ENCODE measurements around the gene ZCCHC13.
A peak's percentile ranks its signal among the peaks of the same experiment; 100 is the strongest.
"Not testable (repeated sequence)": the region's sequence is repeated elsewhere in the genome, so short reads cannot be mapped to it uniquely, and the experiment has no call there.

Gene ZCCHC13

GRCh38 chrX:74292808-74293123 is 11.2 kb upstream of the ZCCHC13 start:
- peaks cover 10% of the 10 kb centered on the region for H3K36me3 Mint-ChIP-seq (ENCODE audit: low read depth)

GRCh38 chrX:74293343-74293946 is 10.5 kb upstream of the ZCCHC13 start:
- H3K9me3 Mint-ChIP-seq = no peaks in the 10 kb centered on the region
- peak overlapping the region; percentile 86 for H3K27ac Mint-ChIP-seq
- H3K4me1 Mint-ChIP-seq (ENCODE audit: low read depth) = peaks cover 11% of the 10 kb centered on the region
- H3K36me3 Mint-ChIP-seq (ENCODE audit: low read depth) = peaks cover 4% of the 10 kb centered on the region
- peak overlapping the region; percentile 97 for H3K4me3 Mint-ChIP-seq
- H3K27me3 Mint-ChIP-seq = no peaks in the 10 kb centered on the region

More at GRCh38 chrX:74292808-74293123, 11.2 kb upstream of the ZCCHC13 start:
- H3K27me3 Mint-ChIP-seq = no peaks in the 10 kb centered on the region
- peaks cover 15% of the 10 kb centered on the region for H3K4me1 Mint-ChIP-seq (ENCODE audit: low read depth)
- H3K4me3 Mint-ChIP-seq = peak overlapping the region; percentile 97
- H3K27ac Mint-ChIP-seq = peak overlapping the region; percentile 99
- no peaks in the 10 kb centered on the region for H3K9me3 Mint-ChIP-seq

DNA sequence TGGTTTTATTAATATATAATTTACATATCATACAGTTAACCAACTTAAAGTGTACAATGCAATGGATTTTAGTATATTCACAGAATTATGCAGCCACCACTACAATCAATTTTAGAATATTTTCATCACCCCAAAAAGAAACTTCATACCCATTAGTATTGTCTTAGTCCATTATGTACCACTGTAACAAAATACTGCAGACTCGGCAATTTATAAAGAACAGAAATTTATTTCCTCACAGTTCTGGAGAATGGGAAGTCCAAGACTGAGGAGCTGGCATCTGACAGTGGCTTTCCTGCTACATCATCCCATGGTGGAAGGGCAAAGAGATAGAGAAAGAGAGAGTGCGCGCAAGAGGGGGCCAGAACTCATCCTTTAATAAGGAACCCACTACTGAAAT is 8.9 kb upstream of the ZCCHC13 start:
- Mint-ChIP-seq H3K36me3 (ENCODE audit: low read depth) (peaks cover 4% of the 10 kb centered on the region), H3K4me1 (ENCODE audit: low read depth) (peaks cover 7% of the 10 kb centered on the region), H3K27me3 (no peaks in the 10 kb centered on the region)

GRCh38 chrX:74297766-74298165 is 6.2 kb upstream of the ZCCHC13 start:
- no peak overlapping the region for H3K4me3 Mint-ChIP-seq

More for the DNA sequence above, 8.9 kb upstream of the ZCCHC13 start:
- Mint-ChIP-seq H3K27ac (no peak overlapping the region), H3K4me3 (no peak overlapping the region), H3K9me3 (no peaks in the 10 kb centered on the region)

GRCh38 chrX:74300869-74301268 is 3.1 kb upstream of the ZCCHC13 start:
- no peaks in the 10 kb centered on the region for H3K27me3 Mint-ChIP-seq
- no peak overlapping the region for H3K4me3 Mint-ChIP-seq
- no peaks in the 10 kb centered on the region for H3K9me3 Mint-ChIP-seq
- no peaks in the 10 kb centered on the region for H3K36me3 Mint-ChIP-seq (ENCODE audit: low read depth)
- peaks cover 3% of the 10 kb centered on the region for H3K4me1 Mint-ChIP-seq (ENCODE audit: low read depth)
- H3K27ac Mint-ChIP-seq = no peak overlapping the region

More at GRCh38 chrX:74297766-74298165, 6.2 kb upstream of the ZCCHC13 start:
- H3K9me3 Mint-ChIP-seq = no peaks in the 10 kb centered on the region
- H3K4me1 Mint-ChIP-seq (ENCODE audit: low read depth) = peaks cover 3% of the 10 kb centered on the region
- no peaks in the 10 kb centered on the region for H3K36me3 Mint-ChIP-seq (ENCODE audit: low read depth)
- no peaks in the 10 kb centered on the region for H3K27me3 Mint-ChIP-seq
- H3K27ac Mint-ChIP-seq = no peak overlapping the region

- H3K27me3 Mint-ChIP-seq = no peaks in the 10 kb centered on the region
- no peak overlapping the region for H3K27ac Mint-ChIP-seq
- no peak overlapping the region for H3K4me3 Mint-ChIP-seq
- H3K4me1 Mint-ChIP-seq (ENCODE audit: low read depth) = no peaks in the 10 kb centered on the region
- H3K36me3 Mint-ChIP-seq (ENCODE audit: low read depth) = no peaks in the 10 kb centered on the region
- H3K9me3 Mint-ChIP-seq = no peaks in the 10 kb centered on the region
These were observed 14.7 kb downstream of the ZCCHC13 start for GRCh38 chrX:74318672-74319071.

GRCh38 chrX:74319321-74319720 is 15.3 kb downstream of the ZCCHC13 start:
- not testable (repeated sequence) for H3K36me3 Mint-ChIP-seq (ENCODE audit: low read depth); H3K27ac Mint-ChIP-seq; H3K27me3 Mint-ChIP-seq; H3K9me3 Mint-ChIP-seq; H3K4me3 Mint-ChIP-seq; H3K4me1 Mint-ChIP-seq (ENCODE audit: low read depth)

- no peaks in the 10 kb centered on the region for H3K4me1 Mint-ChIP-seq (ENCODE audit: low read depth)
- no peaks in the 10 kb centered on the region for H3K27me3 Mint-ChIP-seq
- no peaks in the 10 kb centered on the region for H3K36me3 Mint-ChIP-seq (ENCODE audit: low read depth)
- H3K27ac Mint-ChIP-seq = no peak overlapping the region
- H3K9me3 Mint-ChIP-seq = no peaks in the 10 kb centered on the region
- H3K4me3 Mint-ChIP-seq = no peak overlapping the region
These were observed 17.2 kb downstream of the ZCCHC13 start for GRCh38 chrX:74321191-74321590.

DNA sequence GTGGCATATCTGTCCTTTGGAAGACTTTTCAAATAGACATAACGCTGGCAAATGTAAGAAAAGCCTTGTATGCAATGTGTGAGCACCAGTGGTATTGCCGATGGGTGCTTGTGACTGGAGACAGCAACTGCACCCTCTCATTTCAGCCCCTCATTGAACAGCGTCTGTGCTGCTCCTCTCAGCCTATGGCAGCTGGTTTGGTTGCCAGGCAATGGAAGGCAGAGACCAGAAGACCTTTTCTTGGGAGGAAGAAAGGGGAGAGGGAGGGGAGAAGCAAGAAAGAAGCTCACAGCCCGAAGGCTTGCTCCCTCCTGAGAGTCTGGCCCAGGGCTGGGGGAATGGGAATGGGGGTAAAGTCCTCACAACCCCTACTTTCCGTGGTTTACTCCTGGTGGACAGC is 20.2 kb downstream of the ZCCHC13 start:
- no peak overlapping the region for H3K27ac Mint-ChIP-seq
- no peaks in the 10 kb centered on the region for H3K9me3 Mint-ChIP-seq
- no peak overlapping the region for H3K4me3 Mint-ChIP-seq
- no peaks in the 10 kb centered on the region for H3K27me3 Mint-ChIP-seq
- H3K36me3 Mint-ChIP-seq (ENCODE audit: low read depth) = no peaks in the 10 kb centered on the region
- H3K4me1 Mint-ChIP-seq (ENCODE audit: low read depth) = no peaks in the 10 kb centered on the region

- Mint-ChIP-seq H3K36me3 (ENCODE audit: low read depth) (no peaks in the 10 kb centered on the region), H3K27ac (no peak overlapping the region), H3K4me1 (ENCODE audit: low read depth) (no peaks in the 10 kb centered on the region), H3K27me3 (no peaks in the 10 kb centered on the region), H3K4me3 (no peak overlapping the region), H3K9me3 (no peaks in the 10 kb centered on the region)
These were observed 21.4 kb downstream of the ZCCHC13 start for GRCh38 chrX:74325130-74326059.

GRCh38 chrX:74338852-74339251 is 34.9 kb downstream of the ZCCHC13 start:
- Mint-ChIP-seq H3K27ac (no peak overlapping the region), H3K4me1 (ENCODE audit: low read depth) (peaks cover 4% of the 10 kb centered on the region), H3K9me3 (no peaks in the 10 kb centered on the region), H3K4me3 (no peak overlapping the region), H3K27me3 (peaks cover 3% of the 10 kb centered on the region), H3K36me3 (ENCODE audit: low read depth) (no peaks in the 10 kb centered on the region)

GRCh38 chrX:74340051-74340450 is 36.1 kb downstream of the ZCCHC13 start:
- no peaks in the 10 kb centered on the region for H3K36me3 Mint-ChIP-seq (ENCODE audit: low read depth)
- H3K4me3 Mint-ChIP-seq = no peak overlapping the region
- H3K4me1 Mint-ChIP-seq (ENCODE audit: low read depth) = peaks cover 6% of the 10 kb centered on the region
- H3K9me3 Mint-ChIP-seq = no peaks in the 10 kb centered on the region
- H3K27me3 Mint-ChIP-seq = peaks cover 3% of the 10 kb centered on the region
- no peak overlapping the region for H3K27ac Mint-ChIP-seq

DNA sequence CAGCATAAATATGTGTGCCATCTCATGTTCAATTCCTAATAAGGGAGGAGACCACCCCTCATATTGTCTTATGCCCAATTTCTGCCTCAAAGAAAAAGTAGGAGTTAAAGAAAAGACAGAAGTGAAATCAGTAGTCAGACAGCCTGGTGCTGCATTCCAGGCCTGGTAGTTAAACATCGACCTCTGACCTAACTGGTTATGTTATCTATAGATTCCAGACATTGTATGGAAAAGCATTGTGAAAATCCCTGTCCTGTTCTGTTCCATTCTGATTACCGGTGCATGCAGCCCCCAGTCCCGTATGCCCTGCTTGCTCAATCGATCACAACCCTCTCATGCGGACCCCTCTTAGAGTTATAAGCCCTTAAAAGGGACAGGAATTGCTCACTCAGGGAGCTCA is 38.2 kb downstream of the ZCCHC13 start:
- not testable (repeated sequence) for H3K27ac Mint-ChIP-seq; H3K4me1 Mint-ChIP-seq (ENCODE audit: low read depth); H3K9me3 Mint-ChIP-seq; H3K36me3 Mint-ChIP-seq (ENCODE audit: low read depth); H3K27me3 Mint-ChIP-seq; H3K4me3 Mint-ChIP-seq

DNA sequence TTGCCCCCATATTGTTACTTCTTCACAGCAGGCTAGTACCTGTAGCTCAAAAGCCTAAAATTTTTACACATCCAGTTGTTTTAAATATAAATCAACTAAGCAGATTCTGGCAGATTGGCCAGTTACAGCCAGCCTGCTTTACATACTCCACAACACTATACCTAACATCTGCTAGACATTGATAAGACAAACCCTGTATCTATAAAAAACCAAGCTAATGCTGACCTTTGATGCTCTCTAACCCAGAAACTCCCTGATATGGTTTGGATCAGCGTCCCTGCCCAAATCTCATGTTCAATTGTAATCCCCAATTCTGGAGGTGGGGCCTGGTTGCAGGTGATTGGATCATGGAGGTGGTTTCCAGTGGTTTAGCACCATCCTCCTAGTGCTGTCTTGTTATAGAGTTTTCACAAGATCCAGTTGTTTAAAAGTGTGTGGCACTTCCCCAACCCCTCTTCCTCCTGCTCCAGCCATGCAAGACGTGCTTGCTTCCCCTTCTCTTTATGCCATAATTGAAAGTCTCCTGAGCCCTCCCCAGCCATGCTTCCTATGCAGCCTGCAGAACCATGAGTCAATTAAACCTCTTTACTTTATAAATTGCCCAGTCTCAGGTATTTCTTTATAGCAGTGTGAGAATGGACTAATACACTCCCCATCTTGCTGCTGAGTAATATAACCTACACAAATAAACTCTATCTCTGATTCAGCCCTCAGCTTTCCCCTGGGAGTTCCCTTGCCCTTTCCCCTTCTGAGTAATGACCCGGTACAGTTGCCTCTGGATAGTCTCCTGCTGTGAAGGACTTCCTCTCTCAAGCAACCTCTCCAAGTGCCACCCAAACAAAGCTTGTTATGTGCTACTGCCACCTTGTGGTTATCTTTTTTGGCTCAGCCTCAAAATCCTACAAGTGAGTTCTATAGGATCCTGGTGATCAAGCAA is 39.6 kb downstream of the ZCCHC13 start:
- Mint-ChIP-seq H3K9me3 (no peaks in the 10 kb centered on the region), H3K27me3 (peaks cover 3% of the 10 kb centered on the region), H3K27ac (no peak overlapping the region), H3K4me3 (no peak overlapping the region), H3K36me3 (ENCODE audit: low read depth) (no peaks in the 10 kb centered on the region), H3K4me1 (ENCODE audit: low read depth) (peaks cover 6% of the 10 kb centered on the region)

DNA sequence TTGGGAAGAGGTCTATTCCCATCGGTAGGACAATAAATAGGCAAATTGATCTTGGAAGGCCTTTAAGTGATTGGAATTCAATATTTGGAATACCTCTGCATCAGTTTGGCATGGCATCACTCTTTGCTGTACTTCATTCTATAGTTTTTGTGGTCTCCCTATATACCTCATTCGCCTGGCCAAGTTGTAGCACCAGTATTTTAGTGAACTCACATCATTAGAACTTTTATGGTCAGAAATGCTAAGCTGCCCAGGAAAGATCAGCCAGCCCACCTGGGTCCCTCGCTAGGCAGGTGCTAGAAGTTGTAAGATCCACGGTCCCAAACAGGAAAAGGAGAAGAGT is 40.3 kb downstream of the ZCCHC13 start:
- Mint-ChIP-seq H3K4me1 (ENCODE audit: low read depth) (peaks cover 6% of the 10 kb centered on the region), H3K9me3 (no peaks in the 10 kb centered on the region), H3K36me3 (ENCODE audit: low read depth) (no peaks in the 10 kb centered on the region), H3K27me3 (no peaks in the 10 kb centered on the region), H3K4me3 (no peak overlapping the region), H3K27ac (no peak overlapping the region)

All from stimulated activated naive CD8-positive, alpha-beta T cell treated with anti-CD3 and anti-CD28 coated beads, Interleukin-15, Interleukin-2, amounts not matched to agents 100 ng/mL and 50 ng/mL, for 24 hours (primary cell).